HG03432 (cell line): ENCODE measurements around the gene PISD.

Experiments used
- ATAC-seq: cut with Tn5 transposase; IDR thresholded peaks from one replicate; pipeline ENCODE4 v1.9.1; 2021; ENCODE audit warnings: mild to moderate bottlenecking, moderate library complexity; ENCODE audit not compliant: unreplicated experiment

Gene PISD

DNA sequence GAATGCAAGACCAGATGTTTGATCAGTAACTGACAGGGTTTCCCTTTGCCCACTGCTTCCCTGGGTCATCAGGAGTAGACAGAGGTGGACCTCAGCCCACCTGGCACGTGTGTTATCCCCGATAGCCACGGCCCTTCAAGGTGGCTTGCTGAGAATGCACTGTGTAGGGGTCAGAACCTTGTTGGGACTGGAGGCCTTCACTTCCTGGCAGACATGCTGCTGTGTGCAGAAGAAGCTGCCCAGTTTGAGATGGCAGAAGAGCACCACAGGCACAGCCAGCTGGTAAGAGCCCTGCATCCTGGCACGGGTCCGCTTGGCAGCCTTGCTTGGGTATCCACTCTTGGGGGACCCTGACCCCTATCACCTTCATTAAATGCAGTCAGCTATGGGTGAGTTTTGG, 83.8 kb downstream of the PISD start:
- no peak for ATAC-seq

- ATAC-seq, result no peak
These were observed 84.3 kb downstream of the PISD start for GRCh38 chr22:31577711-31578110.

- ATAC-seq, result no peak
These were observed 86.8 kb downstream of the PISD start for GRCh38 chr22:31575190-31575589.

DNA sequence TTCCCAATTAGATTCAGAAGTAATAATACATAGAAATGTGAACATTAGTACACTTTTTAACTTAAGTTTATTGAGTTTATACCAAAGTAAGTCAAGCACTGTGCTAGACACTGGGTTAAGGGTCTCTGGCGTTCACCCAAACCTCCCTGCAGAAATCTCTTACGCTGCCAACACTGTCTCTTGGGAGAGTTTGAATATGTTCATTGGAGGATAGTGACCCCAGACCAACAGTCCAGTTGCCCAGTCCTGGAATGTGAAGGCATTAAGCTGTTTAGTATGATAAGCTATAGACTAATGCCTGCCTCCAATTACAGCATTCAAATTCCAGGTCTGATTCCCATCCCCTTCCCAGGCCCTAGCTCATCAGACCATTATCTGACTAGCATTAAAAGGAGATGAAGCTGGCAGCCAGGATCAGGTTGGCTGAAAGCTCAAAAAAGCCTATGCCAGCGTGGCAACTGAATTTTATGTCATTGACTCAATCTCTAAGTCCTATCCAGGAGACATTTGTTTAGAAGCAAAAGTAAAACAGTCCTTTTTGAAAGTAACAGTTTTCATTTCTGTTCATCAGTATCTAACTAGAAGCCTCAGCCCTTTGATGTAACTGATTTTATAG, 87.9 kb downstream of the PISD start:
- no peak for ATAC-seq

GRCh38 chr22:31572939-31573338, 89.1 kb downstream of the PISD start:
- no peak for ATAC-seq

DNA sequence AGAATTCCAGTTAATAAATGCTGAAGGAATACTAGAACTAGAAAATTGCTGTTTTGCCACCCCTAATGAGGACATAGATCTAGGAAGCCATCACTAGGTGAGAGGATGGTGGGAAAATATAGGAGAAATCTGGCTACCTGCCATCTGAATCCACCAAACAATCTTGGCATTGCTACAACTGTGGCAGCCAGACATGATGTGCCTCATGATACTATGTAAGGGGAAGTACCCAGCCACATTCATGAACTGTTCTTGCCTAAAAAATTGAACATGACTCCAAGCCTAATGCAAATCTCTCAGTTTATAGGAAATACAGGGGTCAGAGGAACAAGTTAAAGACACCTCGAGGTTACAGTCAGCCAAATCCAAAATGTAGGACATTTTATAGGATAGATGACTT, 92.9 kb downstream of the PISD start:
- ATAC-seq, result no peak
